ENCODE measurements around the gene ELOVL2. TPM values are rescaled to one million over a fixed set of nuclear protein-coding genes. Genes with fewer than 3 reads are reported as not detected.

The ELOVL2 gene
- total and polyA plus RNA-seq, 2 experiments from 2014 or later, result 13.6 to 20.8 TPM

GRCh38 chr6:11055127-11055627 lies 11.1 kb upstream of the ELOVL2 start:
- Histone ChIP-seq H3K4me3 (no peak overlapping the region), H3K9me2 (replicated peaks; ENCODE audit: insufficient read depth) (no peaks in the 10 kb centered on the region), H3K27me3 (no peaks in the 10 kb centered on the region), H4K20me1 (ENCODE audit: insufficient read depth, poor library complexity, severe bottlenecking) (no peaks in the 10 kb centered on the region), H3K9me3 (ENCODE audit: low read depth) (no peaks in the 10 kb centered on the region), H2AFZ (no peak overlapping the region), H3K4me1 (ENCODE audit: insufficient read depth) (no peaks in the 10 kb centered on the region), H3K79me2 (no peaks in the 10 kb centered on the region), H3K27ac (no peak overlapping the region), H3K4me2 (no peak overlapping the region), H3K36me3 (replicated peaks; ENCODE audit: insufficient read depth, low read depth) (no peaks in the 10 kb centered on the region)
- 46% methylated on average over 4 of the region's 4 CpGs for whole genome bisulfite sequencing (ENCODE audit: low lambda C conversion rate, missing lambda C conversion rate)
- TF ChIP-seq CTCF (IDR thresholded peaks at IDR 0.05; ENCODE audit: poor library complexity), result no peak
- no peak for TF ChIP-seq EZH2phosphoT487 (IDR thresholded peaks at IDR 0.05; ENCODE audit: low read depth, severe bottlenecking, unreplicated experiment)
- no peak for TF ChIP-seq EZH2 (IDR thresholded peaks at IDR 0.05; ENCODE audit: borderline replicate concordance)
- DNase-seq (ENCODE audit: low spot score), result no peak

DNA sequence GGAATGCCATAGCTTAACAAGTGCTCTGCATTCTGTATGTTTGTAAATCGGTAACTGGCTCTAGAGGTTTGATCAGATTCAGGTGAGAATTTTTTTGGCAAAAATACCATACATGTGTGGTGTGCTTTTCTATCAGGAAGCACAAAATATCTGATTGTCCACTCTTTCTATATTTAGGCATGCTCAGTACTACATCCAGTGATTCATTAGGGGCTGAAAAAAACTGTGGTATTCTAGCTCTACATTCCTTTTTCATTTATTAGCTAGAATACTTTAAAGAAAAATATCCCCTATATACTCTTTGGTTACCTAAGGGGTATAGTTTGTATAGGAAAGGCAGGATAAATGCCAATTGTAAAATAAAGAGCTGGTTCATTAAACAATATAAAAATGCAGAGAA lies 10.6 kb upstream of the ELOVL2 start:
- no peaks in the 10 kb centered on the region for H3K4me1 ChIP-seq (ENCODE audit: insufficient read depth)
- H3K27me3 ChIP-seq, result no peaks in the 10 kb centered on the region
- H3K27ac ChIP-seq, result no peak overlapping the region
- H3K9me3 ChIP-seq (ENCODE audit: low read depth), result no peaks in the 10 kb centered on the region
- no peak overlapping the region for H2AFZ ChIP-seq
- H4K20me1 ChIP-seq (ENCODE audit: insufficient read depth, poor library complexity, severe bottlenecking), result no peaks in the 10 kb centered on the region
- H3K36me3 ChIP-seq (replicated peaks; ENCODE audit: insufficient read depth, low read depth), result no peaks in the 10 kb centered on the region
- 93% methylated on average over 1 of the region's 1 CpG for WGBS (ENCODE audit: low lambda C conversion rate, missing lambda C conversion rate)
- no peaks in the 10 kb centered on the region for H3K79me2 ChIP-seq
- no peak overlapping the region for H3K4me2 ChIP-seq
- TF ChIP-seq EZH2phosphoT487 (IDR thresholded peaks at IDR 0.05; ENCODE audit: low read depth, severe bottlenecking, unreplicated experiment) (no peak), EZH2 (IDR thresholded peaks at IDR 0.05; ENCODE audit: borderline replicate concordance) (no peak), CTCF (IDR thresholded peaks at IDR 0.05; ENCODE audit: poor library complexity) (no peak)
- no peaks in the 10 kb centered on the region for H3K9me2 ChIP-seq (replicated peaks; ENCODE audit: insufficient read depth)
- DNase-seq (ENCODE audit: low spot score), result no peak
- H3K4me3 ChIP-seq, result no peak overlapping the region

DNA sequence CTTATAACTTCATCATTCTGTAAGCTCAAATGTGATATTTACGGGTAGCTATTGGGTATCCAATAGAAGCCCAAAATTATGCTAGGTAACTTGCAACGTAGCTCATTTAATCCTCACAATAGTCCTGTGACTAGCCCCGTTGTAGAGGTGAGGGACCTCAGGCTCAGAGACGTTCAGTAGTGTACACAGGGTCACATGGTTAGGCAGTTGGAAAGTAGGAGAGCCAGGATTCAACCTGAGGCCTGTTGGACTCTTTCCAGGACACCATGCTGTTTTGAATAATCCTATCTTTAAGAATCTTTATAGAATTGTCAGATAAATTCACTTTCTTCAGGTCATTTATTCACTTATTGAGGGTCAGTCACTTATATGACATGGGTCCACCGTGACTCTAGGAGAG lies 9.2 kb upstream of the ELOVL2 start:
- Histone ChIP-seq H4K20me1 (ENCODE audit: insufficient read depth, poor library complexity, severe bottlenecking) (no peaks in the 10 kb centered on the region), H2AFZ (no peak overlapping the region)

More for the DNA sequence above, 9.2 kb upstream of the ELOVL2 start:
- Histone ChIP-seq H3K4me2 (no peak overlapping the region), H3K79me2 (no peaks in the 10 kb centered on the region), H3K36me3 (replicated peaks; ENCODE audit: insufficient read depth, low read depth) (no peaks in the 10 kb centered on the region), H3K27ac (no peak overlapping the region), H3K9me2 (replicated peaks; ENCODE audit: insufficient read depth) (no peaks in the 10 kb centered on the region), H3K4me1 (ENCODE audit: insufficient read depth) (no peaks in the 10 kb centered on the region), H3K9me3 (ENCODE audit: low read depth) (no peaks in the 10 kb centered on the region), H3K4me3 (no peak overlapping the region), H3K27me3 (no peaks in the 10 kb centered on the region)
- no peak for DNase-seq (ENCODE audit: low spot score)
- TF ChIP-seq CTCF (IDR thresholded peaks at IDR 0.05; ENCODE audit: poor library complexity) (no peak), EZH2phosphoT487 (IDR thresholded peaks at IDR 0.05; ENCODE audit: low read depth, severe bottlenecking, unreplicated experiment) (no peak), EZH2 (IDR thresholded peaks at IDR 0.05; ENCODE audit: borderline replicate concordance) (no peak)
- 73% methylated on average over 5 of the region's 5 CpGs for WGBS (ENCODE audit: low lambda C conversion rate, missing lambda C conversion rate)

Data from hepatocyte (in vitro differentiated cells).